Colonic mucosa (tissue), 4 donors: ENCODE results near the gene CRLF2. TPM values are rescaled to one million over a fixed set of nuclear protein-coding genes. Genes with fewer than 3 reads are reported as not detected.
"Not testable (repeated sequence)": the region's sequence is repeated elsewhere in the genome, so short reads cannot be mapped to it uniquely, and the experiment has no call there.

Experiments used
- DNase-seq: peaks from one replicate; pipeline ENCODE4 v3.0.0-alpha.2; 2020
- H3K27ac ChIP-seq: fragments of 200-600 bp; one replicate; pipeline ENCODE4 v1.8.0; 2021
- H3K27me3 ChIP-seq: fragments of 200-600 bp; one replicate; pipeline ENCODE4 v1.8.0; 2021
- H3K36me3 ChIP-seq: fragments of 200-600 bp; one replicate; pipeline ENCODE4 v1.8.0; 2021
- H3K4me1 ChIP-seq: fragments of 200-600 bp; one replicate; pipeline ENCODE4 v1.8.0; 2021; ENCODE audit warnings: mild to moderate bottlenecking
- H3K4me3 ChIP-seq: fragments of 200-600 bp; one replicate; pipeline ENCODE4 v1.8.0; 2021
- H3K9ac ChIP-seq, 2 donors: one replicate each; pipeline ENCODE4 v1.7.0; 2013; ENCODE audit warnings: control low read depth in 2 of 2, low read depth in 2 of 2, low read length in 2 of 2
- H3K9me3 ChIP-seq: fragments of 200-600 bp; one replicate; pipeline ENCODE4 v1.8.0; 2021
- CTCF ChIP-seq: fragments of 200-600 bp; IDR thresholded peaks from one replicate; pipeline ENCODE4 v1.8.0; 2022; ENCODE audit warnings: antibody characterized with exemption, mild to moderate bottlenecking
- intact Hi-C: fragments of 100-400 bp; cut with DNase I; formaldehyde crosslinking; loops from one replicate; pipeline ENCODE4 v1.14.1; 2022
- total RNA-seq, 2 donors: library from RNA; stranded (reverse); fragmentation: NEBNext Ultra II Directional in 1 of 2; extraction: Animal tissue kit (Norgen Biotek cat#: 25700) in 1 of 2; gene quantifications; one replicate each; pipeline ENCODE4 v1.2.1, GENCODE V29; 2021
- donor health status: healthy.
- donor health status: DM: no; HTN: no; CAD: no.
- donor health status: DM: no; HTN: no; CAD: no.

The CRLF2 gene
- total RNA-seq, 2 donors from 2014 or later = 0.32 TPM; not detected in 1

DNA sequence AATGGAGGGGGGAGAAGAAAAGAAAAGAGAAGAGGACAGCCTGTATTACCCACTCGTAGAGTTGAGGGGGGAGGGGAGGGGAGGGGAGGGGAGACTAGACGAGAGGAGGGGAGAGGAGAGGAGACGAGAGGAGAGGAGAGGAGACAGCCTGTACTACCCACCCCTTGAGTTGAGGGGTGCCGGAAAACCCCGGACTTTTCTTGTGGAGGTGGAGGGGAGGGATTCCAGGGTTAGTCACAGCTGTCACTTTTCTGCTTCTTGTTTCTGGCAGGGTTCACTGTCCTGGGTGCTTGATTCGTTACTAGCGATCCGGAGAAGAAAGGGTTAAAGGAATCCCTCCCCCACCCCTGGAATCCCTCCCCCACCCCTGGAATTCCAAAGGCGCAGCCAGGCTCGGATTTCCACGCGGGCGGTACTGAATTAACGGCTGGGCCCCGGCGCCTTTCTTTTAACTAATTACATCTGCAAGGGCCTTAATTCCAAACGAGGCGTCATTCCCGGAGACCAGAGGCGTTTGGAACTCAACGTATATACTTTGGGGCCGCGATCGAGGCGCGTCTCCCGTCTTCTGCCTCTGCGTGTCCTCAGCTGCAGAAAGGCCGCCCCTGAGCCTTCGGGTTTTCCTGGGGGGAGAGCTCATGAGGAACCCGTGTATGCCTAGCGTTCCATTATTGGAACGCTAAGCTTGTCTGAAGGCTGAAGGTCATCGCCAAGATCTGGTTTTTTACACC is 36.0 kb upstream of the CRLF2 start:
- Histone ChIP-seq H3K4me1 (no peaks in the 10 kb centered on the region), H3K4me3 (no peak overlapping the region), H3K27me3 (peaks cover 2% of the 10 kb centered on the region), H3K9ac (no peak overlapping the region), H3K9me3 (no peaks in the 10 kb centered on the region), H3K27ac (peak overlapping the region; percentile 44), H3K36me3 (no peaks in the 10 kb centered on the region)
- no peak for TF ChIP-seq CTCF
- no peak for DNase-seq
- intact Hi-C loops = no loop called here

- intact Hi-C loops = no loop called here
- Histone ChIP-seq H3K27me3 (peaks cover 2% of the 10 kb centered on the region), H3K36me3 (no peaks in the 10 kb centered on the region), H3K9me3 (no peaks in the 10 kb centered on the region), H3K27ac (no peak overlapping the region), H3K9ac (no peak overlapping the region), H3K4me3 (no peak overlapping the region), H3K4me1 (no peaks in the 10 kb centered on the region)
- peak; percentile 77 for DNase-seq
- TF ChIP-seq CTCF = peak; percentile 79
These were observed 34.4 kb upstream of the CRLF2 start for GRCh38 chrX:1246816-1247215.

DNA sequence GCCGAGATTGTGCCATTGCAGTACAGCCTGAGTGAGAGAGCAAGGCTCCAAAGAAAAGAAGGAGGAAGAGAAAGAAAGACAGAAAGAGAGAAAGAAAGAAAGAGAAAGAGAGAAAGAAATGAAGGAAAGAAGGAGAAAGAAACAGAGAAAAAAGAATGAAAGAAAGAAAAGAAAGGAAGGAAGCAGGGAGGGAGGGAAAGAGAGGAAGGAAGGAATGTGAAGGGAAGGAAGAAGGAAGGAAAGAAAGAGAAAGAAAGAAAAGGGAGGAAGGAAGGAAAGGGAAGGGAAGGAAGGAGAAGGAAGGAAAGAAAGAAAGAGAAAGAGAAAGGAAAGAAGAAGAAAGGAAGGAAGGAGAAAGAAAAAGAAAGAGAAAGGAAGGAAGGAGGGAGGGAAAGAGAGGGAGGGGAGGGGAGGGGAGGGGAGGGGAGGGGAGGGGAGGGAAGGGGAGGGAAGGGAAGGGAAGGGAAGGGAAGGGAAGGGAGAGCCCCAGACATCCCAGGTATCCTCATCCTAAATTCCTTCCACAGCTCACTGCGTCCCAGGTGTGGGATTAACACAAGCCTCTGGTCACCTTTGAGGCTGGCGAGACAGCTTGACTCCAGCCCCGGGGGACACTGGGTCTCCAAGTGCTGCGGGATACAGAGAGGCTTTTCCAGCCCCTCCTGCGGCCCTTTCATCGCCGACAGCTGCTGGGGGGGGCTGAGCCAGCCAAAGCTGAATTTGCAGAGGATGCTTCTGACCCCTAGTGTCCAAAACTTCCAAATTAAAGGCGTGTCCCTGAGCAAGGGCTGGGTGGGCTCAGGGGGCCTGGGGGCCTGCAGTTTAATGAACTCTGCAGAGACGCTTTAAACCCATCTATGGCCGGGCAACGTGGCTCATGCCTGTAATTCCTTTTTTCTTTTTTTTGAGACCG is 32.0 kb upstream of the CRLF2 start:
- H3K9me3 ChIP-seq = no peaks in the 10 kb centered on the region
- no peak overlapping the region for H3K4me3 ChIP-seq
- H3K9ac ChIP-seq = no peak overlapping the region
- no peaks in the 10 kb centered on the region for H3K36me3 ChIP-seq
- TF ChIP-seq CTCF = no peak
- no peak for DNase-seq
- H3K27ac ChIP-seq = no peak overlapping the region
- H3K27me3 ChIP-seq = peaks cover 2% of the 10 kb centered on the region
- intact Hi-C loops = no loop called here
- no peaks in the 10 kb centered on the region for H3K4me1 ChIP-seq

DNA sequence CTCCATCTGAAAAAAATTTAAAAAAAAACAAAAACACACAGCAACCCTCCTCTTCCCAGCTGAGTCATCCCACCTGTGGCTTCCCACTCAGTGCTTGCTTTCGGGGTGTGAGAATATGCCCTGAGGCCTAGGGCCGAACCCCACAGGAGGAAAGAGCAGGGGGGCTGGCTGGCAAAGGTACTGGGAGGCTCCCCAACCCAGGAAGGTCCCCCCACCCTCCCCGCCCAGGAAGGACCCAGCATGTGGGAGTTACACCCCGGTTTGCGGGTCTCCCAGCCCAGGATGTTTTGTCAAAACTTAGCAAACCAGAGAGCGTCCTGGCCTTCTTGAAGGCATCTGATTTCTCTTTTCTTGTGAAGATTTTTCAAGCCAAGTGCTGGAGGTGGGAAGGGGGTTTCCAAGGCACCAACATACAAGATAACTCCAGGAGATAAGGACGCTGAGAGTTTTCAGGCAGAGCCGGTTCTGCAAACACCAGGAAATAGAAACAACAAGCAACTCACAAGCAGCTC is 30.5 kb upstream of the CRLF2 start:
- H3K27ac ChIP-seq = no peak overlapping the region
- no peaks in the 10 kb centered on the region for H3K27me3 ChIP-seq
- no peak overlapping the region for H3K9ac ChIP-seq
- H3K36me3 ChIP-seq = no peaks in the 10 kb centered on the region
- H3K4me1 ChIP-seq = no peaks in the 10 kb centered on the region
- no peak for TF ChIP-seq CTCF
- intact Hi-C loops = no loop called here
- DNase-seq = no peak
- H3K9me3 ChIP-seq = no peaks in the 10 kb centered on the region
- H3K4me3 ChIP-seq = no peak overlapping the region

DNA sequence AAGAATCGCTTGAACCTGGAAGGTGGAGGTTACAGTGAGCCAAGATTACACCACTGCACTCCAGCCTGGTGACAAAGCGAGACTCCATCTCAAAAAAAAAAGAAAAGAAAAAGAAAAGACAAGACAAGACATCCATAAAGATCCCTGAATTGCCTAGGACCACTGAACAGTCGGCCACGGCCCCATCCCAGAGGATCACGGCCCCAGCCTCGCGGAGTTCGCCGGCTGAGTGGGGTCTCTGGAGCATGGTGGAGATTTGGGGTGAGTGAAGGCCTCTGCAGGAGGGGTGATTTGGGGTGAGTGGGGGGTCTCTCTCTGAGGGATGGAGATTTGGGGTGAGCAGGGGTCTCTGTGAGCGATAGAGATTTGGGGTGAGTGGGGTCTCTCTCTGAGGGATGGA is 28.1 kb upstream of the CRLF2 start:
- H3K27ac ChIP-seq, H3K4me1 ChIP-seq, H3K27me3 ChIP-seq, H3K9ac ChIP-seq, H3K9me3 ChIP-seq, intact Hi-C loops, DNase-seq, H3K4me3 ChIP-seq, H3K36me3 ChIP-seq: not testable (repeated sequence)
